Suppressor macrophage (primary cell): ENCODE data around the gene CAMSAP1.

ENCODE experiments used
- DNase-seq, 4 experiments: peaks; one replicate each; pipeline ENCODE4 v3.0.0-alpha.2; 2020 to 2022

Gene CAMSAP1

DNA sequence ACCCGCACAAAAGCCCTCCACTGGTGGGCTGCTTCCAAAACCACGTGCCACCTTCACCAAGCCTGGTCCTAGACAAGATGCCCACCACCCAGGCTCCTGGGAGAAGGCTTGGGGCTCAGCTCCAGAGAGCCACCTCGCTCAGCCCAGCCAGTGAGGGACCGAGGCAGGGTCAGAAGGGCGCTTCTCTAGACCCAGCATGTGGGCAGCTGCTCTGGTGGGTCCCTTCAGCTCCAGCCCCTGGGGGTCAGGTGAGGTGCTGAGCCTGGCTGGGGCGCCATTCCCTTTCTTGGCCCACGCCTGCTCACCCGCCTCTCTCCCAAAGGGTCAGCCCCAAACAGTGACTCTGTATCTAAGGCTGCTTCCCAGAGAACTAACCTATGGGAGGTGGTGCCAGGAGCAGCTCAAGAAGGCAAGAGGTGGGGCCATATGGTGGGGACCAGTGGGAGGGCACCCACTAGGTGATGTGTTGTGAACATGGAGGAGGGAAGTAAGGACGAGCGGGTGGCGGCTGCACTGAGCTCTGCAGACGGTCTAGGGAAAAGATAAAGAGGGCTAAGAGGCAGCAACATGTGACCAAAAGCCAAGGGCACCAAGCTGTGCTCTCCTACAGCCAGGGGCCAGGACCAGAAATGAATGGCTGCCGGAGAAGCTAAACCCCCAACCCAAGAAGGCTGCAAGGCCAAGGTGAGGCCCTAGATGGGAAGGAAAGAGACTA lies 79.3 kb downstream of the CAMSAP1 start:
- DNase-seq = no peak

DNA sequence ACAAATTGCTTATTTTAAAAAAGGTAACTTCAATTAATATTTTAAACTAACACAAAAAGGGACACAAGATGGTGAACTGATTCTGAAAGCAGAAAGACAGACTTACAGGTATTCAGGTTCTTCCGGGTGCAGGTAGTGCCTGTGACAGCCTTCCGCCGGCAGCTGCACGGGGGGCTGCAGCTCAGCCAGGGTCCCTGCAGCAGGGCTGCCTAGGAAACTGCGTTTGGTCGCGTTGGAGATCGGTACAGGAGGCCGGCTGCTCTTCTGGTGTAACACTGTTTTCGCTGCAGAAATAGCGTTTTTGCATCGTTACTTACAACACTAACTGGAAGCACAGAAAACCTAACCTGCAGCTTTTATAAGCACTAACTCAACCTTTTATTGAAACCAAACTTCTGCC lies 80.0 kb downstream of the CAMSAP1 start:
- no peak for DNase-seq

- no peak for DNase-seq
Observed at GRCh38 chr9:135826188-135826545, 81.2 kb downstream of the CAMSAP1 start.

GRCh38 chr9:135825435-135826187 lies 81.7 kb downstream of the CAMSAP1 start:
- no peak for DNase-seq

DNA sequence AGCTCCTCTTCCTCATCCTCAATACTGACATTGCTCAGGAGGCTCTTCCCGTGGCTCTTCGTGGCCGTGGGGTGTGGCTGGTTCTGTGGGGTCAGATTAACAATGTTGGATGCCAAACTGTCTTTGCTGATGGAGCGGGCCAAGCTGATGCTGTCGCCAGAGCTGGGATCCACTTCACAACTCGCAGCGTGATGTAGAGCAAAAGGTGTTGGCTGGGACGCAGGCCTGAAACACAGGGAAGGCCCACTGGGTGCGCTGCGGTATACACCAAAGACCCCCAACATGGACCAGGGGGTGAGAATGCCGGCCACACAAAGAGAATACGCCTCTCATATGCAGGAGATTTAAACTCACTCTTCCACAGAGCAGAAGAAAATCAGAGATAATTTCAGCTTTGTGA lies 84.3 kb downstream of the CAMSAP1 start:
- no peak for DNase-seq

DNA sequence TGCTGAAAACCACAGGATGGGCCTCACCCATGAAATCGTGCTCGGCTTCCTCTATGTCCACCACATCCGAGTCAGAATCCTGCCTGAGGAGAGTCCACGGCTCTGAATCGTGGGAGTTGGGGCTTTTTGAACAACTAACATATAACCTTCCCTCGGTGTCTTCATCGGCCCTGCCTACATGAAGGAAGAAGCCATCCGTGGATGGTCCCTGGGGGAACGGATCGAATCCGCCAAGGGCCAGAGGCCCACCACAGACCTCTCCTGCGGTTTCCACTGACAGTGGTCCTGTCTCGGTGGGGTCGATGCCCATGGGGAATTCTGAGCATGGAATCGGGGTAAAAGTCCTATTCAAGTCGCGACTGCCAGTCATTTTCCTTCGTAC lies 85.0 kb downstream of the CAMSAP1 start:
- DNase-seq = no peak

- no peak for DNase-seq
Observed at GRCh38 chr9:135821733-135822373, 85.5 kb downstream of the CAMSAP1 start.

DNA sequence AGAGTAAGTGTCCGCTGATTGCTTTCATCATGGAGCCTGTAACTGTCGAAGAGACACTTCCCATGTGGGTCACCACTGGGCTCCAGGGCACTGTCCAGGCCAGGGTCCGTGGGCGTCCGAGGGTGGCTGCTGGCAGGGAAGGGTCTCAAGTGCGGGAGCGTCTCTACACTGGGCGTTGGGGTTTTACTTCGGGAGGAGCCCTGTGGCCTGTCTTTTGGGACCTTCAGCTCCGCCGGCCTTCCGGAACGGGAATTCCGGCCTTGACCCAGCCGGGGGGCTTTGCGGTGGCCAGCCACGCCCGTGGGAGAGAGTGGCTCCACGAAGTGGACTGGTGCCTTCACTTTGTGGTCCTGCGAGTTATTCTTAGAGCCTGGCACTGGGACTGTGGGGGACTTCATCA lies 86.2 kb downstream of the CAMSAP1 start:
- no peak for DNase-seq

DNA sequence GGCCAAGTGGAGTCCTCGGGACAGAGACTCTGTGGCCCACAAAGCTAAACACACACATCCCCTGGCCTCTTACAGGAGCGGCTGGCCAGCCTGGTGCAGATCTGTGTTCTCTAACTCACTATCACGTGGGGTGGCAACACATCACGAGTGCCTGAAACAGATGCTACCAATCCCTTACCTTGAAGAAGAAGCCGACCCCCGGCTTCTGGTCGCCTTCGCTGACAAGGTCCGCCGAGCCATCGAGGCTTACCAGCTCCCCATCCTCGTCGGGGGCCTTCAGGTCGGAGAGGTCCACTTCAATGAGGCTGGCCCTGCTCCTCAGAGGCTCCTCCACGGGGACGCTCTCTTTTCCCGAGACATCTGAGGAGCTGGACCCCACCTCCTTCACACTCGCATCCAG lies 86.7 kb downstream of the CAMSAP1 start:
- no peak for DNase-seq

DNA sequence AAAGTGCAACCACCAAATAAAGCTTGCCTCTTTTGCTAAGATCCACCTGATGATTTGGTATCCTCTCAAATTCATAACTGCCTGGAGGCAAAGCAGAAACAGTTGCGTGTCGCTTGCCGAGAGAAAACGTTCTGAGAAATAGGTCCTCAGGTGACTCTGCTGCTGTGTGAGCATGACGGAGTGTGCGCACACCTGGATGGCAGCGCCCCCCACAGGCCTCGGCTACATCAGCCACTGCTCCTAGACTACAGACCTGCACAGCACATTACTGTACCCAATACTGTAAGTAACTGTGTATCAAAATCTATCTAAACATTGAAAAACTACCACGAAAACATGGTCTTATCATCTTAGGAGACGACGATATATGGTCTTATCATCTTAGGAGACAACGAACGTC lies 87.4 kb downstream of the CAMSAP1 start:
- no peak for DNase-seq

DNA sequence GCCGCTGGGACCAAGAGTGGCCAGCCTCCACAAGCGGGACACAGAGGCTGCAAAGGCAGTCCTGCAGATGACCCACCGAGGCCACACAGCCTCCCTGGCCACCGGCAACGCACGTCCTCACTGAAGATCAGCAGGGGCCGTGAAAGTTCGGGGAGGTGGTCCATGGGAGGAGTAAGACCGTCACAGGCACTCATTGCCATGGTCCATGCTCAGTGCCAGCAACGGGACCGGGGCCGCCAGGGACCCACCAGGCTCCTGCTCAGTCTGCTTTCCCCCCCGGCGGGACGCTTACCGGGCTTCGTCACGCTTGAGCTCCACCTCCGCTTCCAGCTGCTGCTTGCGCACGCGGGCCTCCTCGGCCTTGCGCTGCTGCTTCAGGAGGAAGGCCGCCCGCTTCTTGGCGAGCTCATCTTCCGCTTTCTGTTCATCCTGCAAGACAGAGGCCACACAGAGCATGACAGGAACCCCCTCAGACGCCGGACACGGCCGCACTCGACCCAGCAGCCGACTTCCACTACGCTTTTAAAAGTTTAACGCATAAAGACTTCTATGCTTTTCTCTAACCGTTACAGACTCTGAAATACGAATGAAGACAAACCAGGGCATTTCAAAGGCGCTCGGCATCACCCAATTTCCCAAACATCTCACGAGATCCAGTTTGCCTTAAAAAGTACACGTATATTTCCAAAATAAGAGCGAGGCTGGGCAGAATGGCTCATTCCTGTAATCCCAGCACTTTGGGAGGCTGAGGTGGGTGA lies 88.4 kb downstream of the CAMSAP1 start:
- DNase-seq = no peak

DNA sequence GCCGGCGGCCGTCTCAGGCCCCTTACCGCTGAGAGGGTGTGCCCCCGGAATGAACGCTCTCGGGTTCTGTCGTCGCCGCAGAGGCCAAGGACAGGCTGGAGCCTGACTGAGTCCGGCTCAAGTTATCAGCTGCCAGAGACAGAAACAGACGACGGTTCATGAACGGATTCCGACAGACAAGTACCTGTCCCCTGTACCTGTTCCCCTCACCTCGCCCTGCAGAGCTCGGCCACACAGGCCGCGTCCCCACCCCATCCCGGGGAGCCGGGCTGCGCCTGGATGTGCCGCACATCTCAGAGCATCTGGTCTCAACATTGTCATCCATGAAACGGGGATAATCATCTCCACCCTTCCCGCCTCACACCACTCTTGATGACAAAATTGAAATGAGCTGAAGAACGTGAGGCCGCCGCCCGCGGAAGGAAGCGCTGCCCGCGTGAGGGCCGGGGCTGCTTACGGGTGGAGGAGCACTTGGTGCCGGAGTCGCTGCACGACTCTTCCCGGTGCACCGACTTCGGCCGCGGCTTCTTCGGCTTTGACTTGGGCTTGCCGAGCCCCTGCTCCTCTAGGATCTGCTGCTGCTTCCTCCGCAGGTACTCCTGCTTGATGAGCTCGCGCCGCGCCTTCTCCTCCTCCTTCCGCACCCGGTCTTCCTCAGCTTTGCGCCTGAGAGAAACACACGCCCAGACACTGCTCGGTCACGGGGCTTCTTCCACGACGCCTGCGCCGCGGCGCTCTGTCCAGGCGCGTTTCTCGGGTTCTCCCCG lies 89.2 kb downstream of the CAMSAP1 start:
- no peak for DNase-seq

DNA sequence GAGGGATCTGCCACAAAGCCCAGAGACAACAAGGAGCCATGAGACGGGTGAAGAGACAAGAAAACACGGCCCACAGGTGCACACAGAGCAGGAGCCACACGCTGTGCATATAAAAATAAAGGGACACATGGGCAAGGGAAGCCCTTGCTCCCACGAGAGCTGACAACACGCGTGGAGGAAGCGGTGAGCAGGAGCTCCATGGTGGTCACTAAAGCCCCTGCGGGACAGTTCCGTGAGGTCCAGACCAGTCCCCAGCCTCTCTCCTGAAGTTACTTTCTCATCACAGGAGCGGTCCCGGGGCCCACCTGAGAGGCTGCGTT lies 90.7 kb downstream of the CAMSAP1 start:
- no peak for DNase-seq

GRCh38 chr9:135815830-135816650 lies 91.3 kb downstream of the CAMSAP1 start:
- DNase-seq = no peak

DNA sequence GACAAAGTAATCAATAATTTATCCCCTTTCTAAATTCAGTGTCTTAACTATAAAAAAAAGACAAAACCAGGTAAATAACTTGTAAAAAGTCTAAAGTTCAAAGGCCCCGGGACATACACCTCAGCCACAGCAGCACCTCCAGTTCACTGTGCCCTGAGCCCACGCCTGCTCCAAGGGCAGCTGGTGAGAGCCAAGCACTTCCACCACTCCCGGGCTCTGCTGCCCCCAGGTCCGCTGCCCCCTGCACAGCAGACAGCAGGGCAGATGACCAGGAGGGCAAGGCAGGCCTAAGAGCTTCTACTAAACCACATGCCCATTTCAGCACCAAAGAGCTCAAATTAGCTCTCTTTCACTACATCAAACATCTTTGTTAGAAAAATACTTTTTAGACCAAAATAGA lies 91.9 kb downstream of the CAMSAP1 start:
- DNase-seq = no peak

- DNase-seq = no peak
Observed at GRCh38 chr9:135814421-135815095, 92.8 kb downstream of the CAMSAP1 start.

- DNase-seq = no peak
Observed at GRCh38 chr9:135813671-135814290, 93.6 kb downstream of the CAMSAP1 start.

- no peak for DNase-seq
Observed at GRCh38 chr9:135812961-135813360, 94.4 kb downstream of the CAMSAP1 start.

- no peak for DNase-seq
Observed at GRCh38 chr9:135811801-135812200, 95.5 kb downstream of the CAMSAP1 start.

DNA sequence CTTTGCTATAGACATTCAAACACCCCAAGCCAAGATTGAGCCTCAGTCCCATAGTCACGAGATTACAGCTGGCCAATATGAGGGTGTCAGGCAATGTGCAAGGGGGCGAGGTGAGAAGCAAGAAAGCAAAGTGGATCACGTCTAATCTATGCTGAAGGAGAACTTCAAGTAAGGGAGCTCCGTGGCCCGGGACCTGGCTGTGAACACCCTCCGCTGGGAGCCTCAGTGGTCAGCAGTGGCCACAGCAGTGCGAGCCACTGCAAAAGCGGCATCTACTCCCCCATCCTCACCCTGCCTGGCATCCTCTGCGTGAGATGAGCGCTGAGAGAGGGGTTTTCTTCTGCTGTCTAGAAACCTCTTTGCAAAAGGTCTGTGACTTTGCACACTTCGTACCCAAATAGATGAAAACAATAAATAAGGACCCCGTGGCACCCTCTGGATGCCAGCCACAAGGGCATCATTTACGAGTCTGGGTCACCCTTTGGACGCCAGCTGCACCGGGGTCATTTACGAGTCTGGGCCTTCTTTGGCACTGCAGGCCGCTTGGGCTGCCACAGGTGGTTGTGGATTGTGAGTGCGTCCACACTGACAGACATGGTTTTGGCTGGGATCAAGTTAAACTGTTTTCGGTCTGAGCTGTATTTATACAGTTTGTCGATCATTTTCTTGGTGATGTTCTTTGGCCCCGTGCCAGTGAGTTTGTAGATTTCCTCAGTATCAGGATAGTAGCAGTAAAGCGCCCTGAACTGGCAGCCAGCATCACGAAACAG lies 96.4 kb downstream of the CAMSAP1 start:
- DNase-seq = no peak
